K562 (cell line): ENCODE data around the gene MSRB2. TPM values are rescaled to one million over a fixed set of nuclear protein-coding genes. Genes with fewer than 3 reads are reported as not detected.

Experiments used
- ARID2 ChIP-seq: fragments of 450-650 bp; IDR thresholded peaks from 2 replicates; pipeline ENCODE4 v1.6.1; 2017; ENCODE audit warnings: antibody characterized with exemption, mild to moderate bottlenecking
- ATF7 ChIP-seq: fragments of 450-650 bp; IDR thresholded peaks from 2 replicates; pipeline ENCODE4 v1.7.1; 2014; ENCODE audit warnings: mild to moderate bottlenecking, moderate library complexity
- BCL6 ChIP-seq: fragments of 250-450 bp; sonication (Bioruptor Pico); IDR thresholded peaks from 2 replicates; pipeline ENCODE4 v1.4.0; 2020
- CCNT2 ChIP-seq: IDR thresholded peaks from 2 replicates; pipeline ENCODE4 v1.6.1; 2011; ENCODE audit warnings: borderline replicate concordance, low read depth, mild to moderate bottlenecking, moderate library complexity, mixed read lengths, low read length; ENCODE audit not compliant: insufficient read length; ENCODE audit errors: extremely low read depth
- CEBPG ChIP-seq, 3 experiments: fragments of 200-800 bp in 1 of 3; sonication (Bioruptor generic) in 1 of 3; sonication (generic) in 1 of 3; formaldehyde crosslinking in 1 of 3; IDR thresholded peaks in 2 of 3; conservative IDR thresholded peaks in 1 of 3; 2 replicates each; pipeline versions ENCODE4 v1.6.1 to v1.8.0; 2016 to 2022; ENCODE audit warnings: missing compliant biosample characterization in 2 of 3, missing genetic modification characterization in 2 of 3, mild to moderate bottlenecking in 1 of 3, missing genetic modification reagents in 1 of 3
- CXXC5 ChIP-seq: fragments of 250-450 bp; sonication (Bioruptor Pico); IDR thresholded peaks from 2 replicates; pipeline ENCODE4 v1.8.0; 2022; ENCODE audit warnings: inconsistent platforms, mild to moderate bottlenecking, moderate library complexity
- HMBOX1 ChIP-seq: sonication (generic); IDR thresholded peaks from 2 replicates; pipeline ENCODE4 v1.6.1; 2016
- JUND ChIP-seq, 2 experiments: IDR thresholded peaks; 2 replicates in 1 of 2; 3 replicates in 1 of 2; pipeline ENCODE4 v1.6.1; 2011; ENCODE audit warnings: borderline replicate concordance in 2 of 2, low read depth in 2 of 2, low read length in 2 of 2, improper control_type of control experiment in 1 of 2, missing biosample characterization in 1 of 2, missing genetic modification characterization in 1 of 2, missing genetic modification reagents in 1 of 2
- KAT8 ChIP-seq: fragments of 450-650 bp; IDR thresholded peaks from 2 replicates; pipeline ENCODE4 v1.6.1; 2016; ENCODE audit warnings: low read depth, mild to moderate bottlenecking
- NR4A1 ChIP-seq, 2 experiments: fragments of 250-450 bp in 1 of 2; fragments of 450-650 bp in 1 of 2; sonication (Bioruptor Pico) in 1 of 2; IDR thresholded peaks; 2 replicates each; pipeline versions ENCODE4 v1.4.0 to v1.6.1; 2016 to 2020; ENCODE audit warnings: mild to moderate bottlenecking in 2 of 2, missing compliant biosample characterization in 1 of 2, missing genetic modification characterization in 1 of 2, moderate library complexity in 1 of 2
- PATZ1 ChIP-seq: fragments of 250-450 bp; sonication (Bioruptor Pico); IDR thresholded peaks from 2 replicates; pipeline ENCODE4 v1.5.0; 2020; ENCODE audit warnings: mild to moderate bottlenecking, borderline replicate concordance
- PTBP1 ChIP-seq: fragments of 200-400 bp; formaldehyde crosslinking; IDR thresholded peaks from 2 replicates; pipeline ENCODE4 v1.6.1; 2017; ENCODE audit warnings: low read depth, low read length
- RHOXF2B ChIP-seq: fragments of 250-450 bp; sonication (Bioruptor Pico); conservative IDR thresholded peaks from 2 replicates; pipeline ENCODE4 v1.5.1; 2021
- SNAPC5 ChIP-seq: fragments of 250-450 bp; sonication (Bioruptor Pico); IDR thresholded peaks from 2 replicates; pipeline ENCODE4 v1.8.0; 2021; ENCODE audit warnings: moderate library complexity, mild to moderate bottlenecking, inconsistent platforms
- SP2 ChIP-seq: IDR thresholded peaks from 2 replicates; pipeline ENCODE4 v1.6.1; 2011; ENCODE audit warnings: mild to moderate bottlenecking, low read depth, low read length, moderate library complexity; ENCODE audit not compliant: poor library complexity, severe bottlenecking; ENCODE audit errors: extremely low read depth
- SRSF3 ChIP-seq: fragments of 200-400 bp; formaldehyde crosslinking; IDR thresholded peaks from 2 replicates; pipeline ENCODE4 v1.6.1; 2016; ENCODE audit warnings: mild to moderate bottlenecking, low read length, moderate library complexity; ENCODE audit not compliant: insufficient read depth
- TRIM24 ChIP-seq, 2 experiments: fragments of 450-650 bp; IDR thresholded peaks; 2 replicates each; pipeline ENCODE4 v1.6.1; 2016
- ZNF316 ChIP-seq: fragments of 450-650 bp; IDR thresholded peaks from 2 replicates; pipeline ENCODE4 v1.6.1; 2016
- ZNF408 ChIP-seq: fragments of 250-450 bp; sonication (Bioruptor Pico); IDR thresholded peaks from 2 replicates; pipeline ENCODE4 v1.4.0; 2020; ENCODE audit warnings: low read depth, mild to moderate bottlenecking, moderate library complexity
- ZNF586 ChIP-seq: fragments of 450-650 bp; formaldehyde crosslinking; conservative IDR thresholded peaks from 2 replicates; pipeline ENCODE4 v1.4.0; 2020; ENCODE audit warnings: mild to moderate bottlenecking, moderate library complexity
- ZNF699 ChIP-seq: fragments of 250-450 bp; sonication (Bioruptor Pico); IDR thresholded peaks from 2 replicates; pipeline ENCODE4 v1.8.0; 2021; ENCODE audit warnings: mild to moderate bottlenecking, moderate library complexity; ENCODE audit not compliant: insufficient replicate concordance
- ZNF740 ChIP-seq, 3 experiments: fragments of 200-800 bp in 1 of 3; sonication (Bioruptor generic) in 1 of 3; sonication (generic) in 1 of 3; formaldehyde crosslinking in 1 of 3; IDR thresholded peaks; 2 replicates each; pipeline versions ENCODE4 v1.6.1 to v1.8.0; 2016 to 2022; ENCODE audit warnings: mild to moderate bottlenecking in 2 of 3, missing compliant biosample characterization in 2 of 3, missing genetic modification characterization in 2 of 3, missing genetic modification reagents in 1 of 3
- ZNF75A ChIP-seq: fragments of 450-650 bp; formaldehyde crosslinking; IDR thresholded peaks from 2 replicates; pipeline ENCODE4 v1.4.0; 2020; ENCODE audit warnings: mild to moderate bottlenecking
- ZSCAN29 ChIP-seq: fragments of 450-650 bp; IDR thresholded peaks from 2 replicates; pipeline ENCODE4 v1.6.1; 2017
- polyA plus RNA-seq, 8 experiments: library from polyadenylated mRNA; depleted of rRNA in 4 of 8; stranded (reverse) in 5 of 8; unstranded in 3 of 8; fragments of >200 nt; fragmentation: Nextera tagmentation in 2 of 8; fragmentation: Illumina TruSeq in 1 of 8; extraction: Ambion mirVana in 2 of 8; extraction: Trizol in 1 of 8; gene quantifications; 2 replicates each; pipeline versions ENCODE4 v1.2.1 to v1.2.3, GENCODE V29; 2011 to 2014; ENCODE audit warnings: inconsistent platforms in 1 of 8, missing spikeins in 1 of 8
- total RNA-seq, 7 experiments: library from RNA; depleted of rRNA in 6 of 7; stranded (reverse); fragments of >200 nt in 6 of 7; fragmentation: Illumina TruSeq in 2 of 7; extraction: Trizol in 2 of 7; gene quantifications; 2 replicates each; pipeline versions ENCODE4 v1.2.1 to v1.2.3, GENCODE V29; 2011 to 2021; ENCODE audit warnings: low replicate concordance in 1 of 7

Gene MSRB2
- total and polyA plus RNA-seq, 9 of the 15 experiments (the other 6 are each of a cell fraction or from before 2014, with no cell fraction given): 1.5 to 22.3 (median 5.9) TPM

- 0 out of 2 replicates have a peak, but pooled peaks have one; percentile 38 for TF ChIP-seq ATF7
- TF ChIP-seq SRSF3: no peak
- TF ChIP-seq KAT8: no peak
- TF ChIP-seq BCL6: no peak
- no peak for TF ChIP-seq RHOXF2B (CRISPR knock-in tag)
- TF ChIP-seq CEBPG (CRISPR knock-in tag; IDR thresholded peaks at IDR 0.05): no peak
- TF ChIP-seq CEBPG (tag; conservative IDR thresholded peaks at IDR 0.05 in 1 of 2, IDR thresholded peaks at IDR 0.05 in 1 of 2): no peak
- TF ChIP-seq ZNF316: no peak
- TF ChIP-seq NR4A1 (CRISPR knock-in tag; IDR thresholded peaks at IDR 0.05): no peak
- TF ChIP-seq NR4A1 (tag; IDR thresholded peaks at IDR 0.05): no peak
- TF ChIP-seq CCNT2: peak; percentile 22
- no peak for TF ChIP-seq ZNF75A (CRISPR knock-in tag)
- no peak for TF ChIP-seq ARID2
- no peak for TF ChIP-seq ZNF408
- no peak for TF ChIP-seq ZNF586 (CRISPR knock-in tag)
- TF ChIP-seq HMBOX1: peak; percentile 82
- TF ChIP-seq ZNF740 (CRISPR knock-in tag; IDR thresholded peaks at IDR 0.05): no peak
- no peak for TF ChIP-seq ZNF740 (tag; IDR thresholded peaks at IDR 0.05)
- no peak for TF ChIP-seq ZSCAN29
- TF ChIP-seq PATZ1 (CRISPR knock-in tag): no peak
- TF ChIP-seq ZNF699 (CRISPR knock-in tag): no peak
- TF ChIP-seq JUND (IDR thresholded peaks at IDR 0.05; ENCODE audit: borderline replicate concordance, low read depth, low read length): peak; percentile 53; the same call in 1 of the 2 replicates
- peak; percentile 62; the same call in 2 of the 3 replicates for TF ChIP-seq JUND (tag; IDR thresholded peaks at IDR 0.05; ENCODE audit: borderline replicate concordance, low read depth, low read length)
- no peak for TF ChIP-seq SNAPC5 (CRISPR knock-in tag)
- TF ChIP-seq TRIM24 (IDR thresholded peaks at IDR 0.05): no peak
- TF ChIP-seq CXXC5 (CRISPR knock-in tag): no peak
- no peak for TF ChIP-seq PTBP1
- no peak for TF ChIP-seq SP2
Measured at GRCh38 chr10:23051855-23052331, 43.5 kb upstream of the MSRB2 start (continued).
